GM19099 (cell line): ENCODE results near the gene ITGA2.

Experiments used
- POLR2A ChIP-seq: IDR thresholded peaks from 3 replicates; pipeline ENCODE4 v1.6.1; 2011; ENCODE audit warnings: low read depth; ENCODE audit not compliant: insufficient read length; ENCODE audit errors: extremely low read depth

Gene ITGA2

DNA sequence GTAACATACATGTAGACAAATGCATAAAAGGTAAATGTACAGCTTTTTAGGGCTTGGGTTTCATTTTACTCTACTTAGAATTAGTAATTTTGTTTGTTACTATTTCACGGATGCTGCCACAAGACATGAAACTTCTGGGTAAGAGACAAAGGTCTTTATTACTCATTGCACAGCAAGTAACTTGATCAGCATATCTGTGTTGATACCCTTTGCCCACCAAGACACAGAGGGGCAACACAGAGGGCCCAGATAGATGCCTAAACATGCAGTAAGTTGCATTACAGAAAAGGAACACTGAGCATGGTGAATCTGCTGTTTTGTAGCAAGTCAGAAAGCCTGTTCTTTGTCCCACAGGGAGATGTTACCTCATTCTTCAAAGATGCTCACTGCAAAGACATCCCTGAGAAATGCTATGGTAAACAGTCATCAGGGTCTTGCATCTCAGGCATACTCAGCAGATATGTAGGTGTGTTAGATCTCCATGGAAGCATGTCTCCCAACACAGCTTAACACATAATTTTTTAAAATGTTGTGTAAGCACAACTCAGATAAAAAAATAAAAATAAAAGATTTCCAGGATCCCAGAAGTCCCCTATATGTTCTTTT, 10.3 kb downstream of the ITGA2 start:
- no peak for TF ChIP-seq POLR2A

GRCh38 chr5:53001541-53001940, 12.4 kb downstream of the ITGA2 start:
- no peak for TF ChIP-seq POLR2A

- no peak for TF ChIP-seq POLR2A
Observed at GRCh38 chr5:53002491-53002890, 13.3 kb downstream of the ITGA2 start.

GRCh38 chr5:53003144-53003543, 14.0 kb downstream of the ITGA2 start:
- TF ChIP-seq POLR2A = no peak

DNA sequence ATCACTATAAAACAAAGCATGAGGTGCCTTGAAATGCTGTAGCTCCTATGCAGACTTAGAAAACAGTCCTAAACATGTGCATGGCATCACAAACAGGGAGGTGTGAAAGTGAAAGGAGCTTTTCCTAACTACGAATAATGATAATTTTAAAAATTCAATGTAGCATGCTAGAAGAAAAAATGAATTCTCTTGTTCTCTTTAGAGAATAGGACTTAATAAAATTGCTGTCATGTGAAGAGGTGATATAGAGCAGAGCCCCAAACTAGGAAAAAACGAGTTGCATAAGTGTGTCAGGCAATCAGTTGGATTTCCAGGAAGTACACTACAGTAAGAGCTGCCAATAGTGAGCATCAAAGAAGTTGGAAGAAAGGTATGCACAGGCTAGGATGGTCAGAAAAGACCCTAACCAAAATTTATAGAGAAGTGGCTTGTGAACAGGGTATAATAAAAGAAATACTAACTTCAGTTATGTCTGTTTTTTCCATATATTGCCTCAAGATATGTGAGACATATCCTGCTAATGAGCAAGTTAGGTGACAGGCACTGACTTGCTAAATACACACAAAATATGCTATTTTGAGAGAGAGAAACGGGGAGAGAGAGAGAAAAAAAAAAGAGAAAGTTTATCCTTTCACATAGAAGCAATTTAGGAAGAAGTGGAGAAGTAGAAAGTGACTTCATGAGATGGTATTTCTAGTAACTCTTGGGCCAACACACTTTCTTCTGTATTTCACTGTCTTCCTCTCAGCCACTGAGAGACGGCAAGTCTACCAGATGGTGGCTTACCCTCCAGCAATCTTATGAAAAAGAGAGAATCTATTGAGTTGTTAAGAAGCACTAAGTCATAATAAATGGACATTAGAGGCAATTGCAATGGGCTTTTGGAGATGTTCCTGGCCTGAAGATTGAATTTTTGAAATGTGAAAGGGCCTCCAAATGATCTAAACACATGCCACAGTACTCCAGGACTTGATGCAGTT, 18.0 kb downstream of the ITGA2 start:
- TF ChIP-seq POLR2A = no peak

GRCh38 chr5:53008751-53009150, 19.6 kb downstream of the ITGA2 start:
- TF ChIP-seq POLR2A = no peak

- no peak for TF ChIP-seq POLR2A
Observed at GRCh38 chr5:53009816-53010215, 20.7 kb downstream of the ITGA2 start.

DNA sequence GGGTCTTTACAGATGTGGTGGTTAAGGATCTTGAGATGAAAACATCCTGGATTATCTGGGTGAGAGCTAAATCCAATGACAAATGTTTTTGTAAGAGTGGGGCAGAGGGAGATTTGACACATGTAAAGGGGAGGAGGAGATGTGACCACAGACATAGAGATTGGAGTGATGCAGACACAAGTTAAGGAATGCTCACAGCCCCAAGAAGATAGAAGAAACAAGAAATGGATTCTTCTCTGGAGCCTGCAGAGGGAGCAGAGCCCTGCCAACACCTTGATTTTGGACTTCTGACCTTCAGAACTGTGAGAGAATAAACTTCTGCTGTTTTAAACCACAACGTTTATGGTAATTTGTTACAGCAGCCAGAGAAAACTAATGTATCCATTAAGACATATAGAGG, 21.7 kb downstream of the ITGA2 start:
- TF ChIP-seq POLR2A = no peak

DNA sequence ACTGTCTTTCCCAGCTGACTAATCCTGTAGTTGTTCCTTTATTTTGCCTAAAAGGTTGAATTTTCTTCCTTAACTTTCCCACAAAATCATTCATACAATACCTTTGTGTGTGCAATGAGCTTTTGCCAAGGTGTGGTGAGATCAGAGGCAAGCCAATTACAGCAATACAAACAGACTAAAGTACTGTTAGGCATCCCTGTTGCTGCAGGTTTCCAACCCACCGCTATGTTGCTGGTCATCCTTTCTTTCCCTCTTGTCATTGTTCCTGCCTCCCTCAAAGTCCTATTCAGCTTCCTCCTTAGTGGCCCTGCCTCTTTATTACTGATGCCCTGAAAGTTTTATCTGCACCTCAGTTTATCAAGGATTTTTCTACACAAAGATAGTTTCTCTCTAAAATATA, 22.1 kb downstream of the ITGA2 start:
- no peak for TF ChIP-seq POLR2A

- TF ChIP-seq POLR2A = no peak
Observed at GRCh38 chr5:53013857-53014256, 24.7 kb downstream of the ITGA2 start.

- TF ChIP-seq POLR2A = no peak
Observed at GRCh38 chr5:53017383-53017782, 28.2 kb downstream of the ITGA2 start.

- no peak for TF ChIP-seq POLR2A
Observed at GRCh38 chr5:53017794-53018391, 28.7 kb downstream of the ITGA2 start.

DNA sequence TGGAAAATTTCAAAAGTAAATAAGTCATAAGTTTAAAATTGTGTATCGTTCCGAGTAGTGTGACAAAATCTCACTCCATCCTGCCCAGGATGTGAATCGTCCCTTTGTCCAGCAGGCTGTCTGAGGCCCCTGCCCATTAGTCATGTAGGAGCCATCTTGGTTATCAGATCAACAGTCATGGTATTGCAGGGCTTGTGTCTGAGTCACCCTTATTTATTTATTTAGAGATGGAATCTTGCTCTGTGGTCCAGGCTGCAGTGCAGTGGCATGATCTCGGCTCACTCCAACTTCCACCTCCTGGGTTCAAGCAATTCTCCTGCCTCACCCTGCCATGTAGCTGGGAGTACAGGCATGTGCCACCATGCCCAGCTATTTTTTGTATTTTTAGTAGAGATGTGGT, 30.2 kb downstream of the ITGA2 start:
- no peak for TF ChIP-seq POLR2A

GRCh38 chr5:53022930-53023511, 33.9 kb downstream of the ITGA2 start:
- no peak for TF ChIP-seq POLR2A

- TF ChIP-seq POLR2A = no peak
Observed at GRCh38 chr5:53023969-53024368, 34.8 kb downstream of the ITGA2 start.
